ENCODE results near the gene NEURL1.
A peak's percentile ranks its signal among the peaks of the same experiment; 100 is the strongest.
"Not testable (repeated sequence)": the region's sequence is repeated elsewhere in the genome, so short reads cannot be mapped to it uniquely, and the experiment has no call there.

The NEURL1 gene

DNA sequence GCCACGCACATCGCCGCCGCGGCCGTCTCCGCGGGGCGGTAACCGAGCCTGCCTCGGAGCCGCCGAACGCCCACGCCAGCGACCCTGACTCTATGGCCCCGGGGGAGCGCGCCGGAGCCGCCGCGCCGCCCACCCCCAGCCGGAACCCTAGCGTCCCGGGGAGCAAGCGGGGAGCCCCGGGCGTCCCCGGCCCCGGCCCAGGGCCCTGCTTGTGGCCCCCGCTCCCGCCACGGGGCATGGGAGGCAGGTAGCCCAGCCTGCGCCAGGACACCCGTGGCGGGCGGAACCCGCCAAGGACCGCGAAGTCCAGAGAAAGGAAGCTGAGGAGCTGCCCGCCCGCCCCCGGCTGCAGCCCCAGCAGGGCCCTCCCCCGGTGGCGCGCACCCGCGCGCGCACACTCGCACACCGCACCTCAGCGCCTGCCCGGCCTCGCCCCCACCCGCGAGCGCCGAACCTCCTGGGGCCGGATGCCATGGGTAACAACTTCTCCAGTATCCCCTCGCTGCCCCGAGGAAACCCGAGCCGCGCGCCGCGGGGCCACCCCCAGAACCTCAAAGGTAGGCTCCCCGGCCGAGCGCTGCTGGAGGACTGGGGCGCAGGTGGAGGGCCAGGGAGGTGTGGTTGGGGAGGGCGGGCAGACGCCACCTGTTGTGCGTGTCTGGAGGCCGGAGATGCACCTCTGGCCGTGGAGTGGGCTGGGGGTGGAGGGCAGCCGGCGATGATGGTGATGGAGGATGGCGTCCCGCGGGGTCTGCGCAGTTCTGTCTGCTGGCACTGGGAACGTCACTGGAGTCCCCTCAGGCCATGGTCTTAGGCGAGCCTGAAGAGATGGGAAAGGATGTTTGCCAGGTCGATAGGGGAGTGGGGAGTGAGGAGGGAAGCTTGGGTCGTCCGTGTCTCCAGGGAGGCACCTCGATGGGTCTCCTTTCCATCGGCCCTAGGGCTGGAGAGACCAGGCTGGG lies 692 bp downstream of the NEURL1 start:
- DNase-seq, result peak in 1 of 2 experiments; percentile 42

DNA sequence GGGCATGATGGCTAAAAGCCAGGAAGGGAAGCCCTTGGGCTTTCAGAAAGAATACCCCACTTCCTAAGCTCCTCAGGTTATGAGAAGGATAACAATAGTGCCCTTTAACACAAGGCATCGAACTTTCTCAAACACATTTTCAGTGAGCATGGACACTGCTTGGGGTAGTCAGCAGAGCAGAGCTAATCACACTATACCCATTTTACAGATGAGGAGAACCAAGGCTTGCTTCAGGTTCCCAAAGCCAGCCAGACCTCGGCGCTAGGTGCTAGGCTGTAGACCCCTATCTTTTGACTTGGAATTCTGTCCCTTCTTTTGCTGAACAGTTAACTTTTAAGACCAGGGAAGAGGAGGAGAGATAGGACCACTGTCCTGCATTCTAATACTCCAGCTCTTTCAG lies 1.8 kb downstream of the NEURL1 start:
- DNase-seq, result no peak

DNA sequence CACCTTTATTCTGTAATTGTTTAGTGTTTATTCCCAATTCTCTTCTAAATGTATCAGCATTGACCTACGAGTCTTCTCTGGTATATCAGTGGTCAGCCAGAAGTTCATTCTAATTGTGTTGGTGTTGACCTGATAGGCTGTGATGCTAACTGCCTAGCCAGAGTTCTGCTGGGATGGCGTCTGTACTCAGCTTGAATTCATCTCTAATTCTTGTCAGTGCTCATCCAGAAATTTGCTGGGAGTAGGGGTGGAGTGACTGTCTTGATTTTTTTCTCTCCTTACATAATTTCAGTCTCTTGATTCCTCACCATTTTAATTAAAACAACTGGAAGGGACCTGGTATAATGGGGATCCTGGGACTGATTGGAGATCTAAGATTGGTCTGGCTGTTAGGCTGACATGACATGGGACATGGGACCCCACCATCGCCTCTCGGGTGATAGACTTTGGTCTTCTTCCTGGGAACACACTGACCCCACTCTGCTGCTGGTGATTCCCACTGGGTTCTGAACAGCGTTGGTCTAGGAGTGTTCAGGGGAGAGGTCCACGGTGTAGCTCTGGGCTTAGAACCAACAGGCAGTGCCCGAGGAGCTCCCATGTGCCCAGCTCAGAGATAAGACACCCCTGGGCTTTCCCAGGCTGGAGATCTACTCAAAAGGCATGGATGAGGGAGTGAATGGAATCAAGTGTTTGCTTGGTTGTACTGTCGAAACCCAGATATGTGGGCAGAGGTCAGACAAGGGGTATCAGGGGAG lies 3.8 kb downstream of the NEURL1 start:
- DNase-seq, result no peak

DNA sequence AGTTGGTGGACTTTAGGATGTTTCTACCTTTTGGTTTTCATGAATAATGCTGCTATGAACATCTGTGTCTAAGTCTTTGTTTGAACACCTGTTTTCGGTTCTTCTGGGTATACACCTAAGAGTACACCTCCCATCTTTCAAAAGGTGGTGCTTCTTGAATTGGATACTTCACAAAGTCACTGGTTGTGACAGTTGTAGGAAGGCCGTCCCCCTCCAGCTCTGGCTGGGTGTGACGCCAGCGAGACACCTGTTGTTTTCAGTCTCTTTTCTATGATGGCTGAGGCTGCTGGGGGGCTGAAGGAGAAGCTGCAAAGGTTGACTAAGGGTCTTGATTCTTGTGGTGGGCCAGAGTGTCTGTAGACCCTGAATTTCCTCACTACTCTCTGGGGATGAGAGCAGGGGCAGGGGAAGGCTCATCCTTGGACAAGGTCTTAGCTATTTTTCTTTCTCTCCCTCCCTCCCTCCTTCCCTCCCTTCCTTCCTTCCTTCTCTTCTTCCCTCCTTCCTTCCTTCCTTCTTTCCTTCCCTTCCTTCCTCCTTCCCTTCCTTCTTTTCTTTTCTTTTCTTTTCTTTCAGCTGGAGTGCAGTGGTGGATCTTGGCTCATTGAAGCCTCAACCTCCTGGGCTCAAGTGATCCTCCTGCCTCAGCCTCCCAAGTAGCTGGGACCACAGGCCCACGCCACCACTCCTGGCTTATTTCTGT lies 5.6 kb downstream of the NEURL1 start:
- no peak for DNase-seq

DNA sequence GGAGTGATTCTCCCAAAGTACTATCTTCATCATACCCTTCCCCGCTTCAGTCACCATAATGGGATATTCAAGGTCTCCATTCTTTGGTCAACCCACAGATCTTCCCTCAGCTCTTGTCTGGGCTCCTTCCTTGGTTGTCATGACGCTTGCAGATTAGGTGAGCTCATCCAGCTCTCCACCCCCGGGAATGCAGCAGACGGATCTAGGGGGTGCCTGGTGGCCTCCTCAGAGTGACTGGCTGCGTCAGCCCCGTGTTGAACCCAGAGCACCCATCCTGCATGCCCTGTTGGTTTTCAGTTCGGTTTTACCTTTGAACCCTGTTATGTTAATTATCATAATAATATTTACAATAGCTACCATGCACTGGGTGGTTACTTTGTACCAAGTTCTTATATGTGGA lies 6.4 kb downstream of the NEURL1 start:
- DNase-seq, result no peak

DNA sequence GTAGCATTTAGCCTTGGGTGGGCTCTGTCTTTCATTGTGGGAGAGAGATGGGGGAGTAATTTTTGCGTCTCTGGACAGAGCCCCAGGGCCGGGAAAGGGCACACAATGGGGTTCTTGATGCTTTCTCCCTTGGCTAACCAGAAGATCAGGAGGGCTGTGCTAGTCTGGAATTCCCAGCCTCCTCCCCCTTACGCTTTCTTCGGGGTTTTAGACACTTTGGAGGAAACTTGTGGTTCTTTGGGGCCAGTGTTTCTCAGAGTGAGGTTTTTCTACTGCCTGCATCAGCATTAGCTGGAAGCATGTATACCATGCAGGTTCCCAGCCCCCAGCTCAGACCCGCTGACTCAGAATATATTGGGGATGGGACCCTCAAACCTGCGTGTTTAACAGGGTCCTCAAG lies 7.0 kb downstream of the NEURL1 start:
- no peak for DNase-seq

DNA sequence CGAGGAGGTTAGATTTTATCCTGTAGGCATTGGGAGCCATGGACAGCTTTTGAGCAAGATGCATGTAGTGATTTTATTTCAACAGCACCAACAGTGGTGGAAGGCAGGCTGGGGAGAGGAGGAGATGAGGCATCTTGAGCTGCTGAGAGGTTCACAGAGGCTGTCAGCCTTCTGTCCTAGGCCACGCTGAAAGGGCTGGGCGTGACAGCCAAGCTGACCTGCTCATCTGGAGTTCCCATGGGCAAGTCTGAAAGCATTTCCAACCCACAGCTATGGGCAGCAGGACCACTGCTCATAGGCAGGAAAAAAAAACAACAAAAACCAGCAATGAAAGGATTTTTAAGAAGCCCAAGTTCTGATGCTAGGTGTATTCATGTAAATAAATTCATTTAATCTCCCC lies 7.7 kb downstream of the NEURL1 start:
- DNase-seq, result no peak

DNA sequence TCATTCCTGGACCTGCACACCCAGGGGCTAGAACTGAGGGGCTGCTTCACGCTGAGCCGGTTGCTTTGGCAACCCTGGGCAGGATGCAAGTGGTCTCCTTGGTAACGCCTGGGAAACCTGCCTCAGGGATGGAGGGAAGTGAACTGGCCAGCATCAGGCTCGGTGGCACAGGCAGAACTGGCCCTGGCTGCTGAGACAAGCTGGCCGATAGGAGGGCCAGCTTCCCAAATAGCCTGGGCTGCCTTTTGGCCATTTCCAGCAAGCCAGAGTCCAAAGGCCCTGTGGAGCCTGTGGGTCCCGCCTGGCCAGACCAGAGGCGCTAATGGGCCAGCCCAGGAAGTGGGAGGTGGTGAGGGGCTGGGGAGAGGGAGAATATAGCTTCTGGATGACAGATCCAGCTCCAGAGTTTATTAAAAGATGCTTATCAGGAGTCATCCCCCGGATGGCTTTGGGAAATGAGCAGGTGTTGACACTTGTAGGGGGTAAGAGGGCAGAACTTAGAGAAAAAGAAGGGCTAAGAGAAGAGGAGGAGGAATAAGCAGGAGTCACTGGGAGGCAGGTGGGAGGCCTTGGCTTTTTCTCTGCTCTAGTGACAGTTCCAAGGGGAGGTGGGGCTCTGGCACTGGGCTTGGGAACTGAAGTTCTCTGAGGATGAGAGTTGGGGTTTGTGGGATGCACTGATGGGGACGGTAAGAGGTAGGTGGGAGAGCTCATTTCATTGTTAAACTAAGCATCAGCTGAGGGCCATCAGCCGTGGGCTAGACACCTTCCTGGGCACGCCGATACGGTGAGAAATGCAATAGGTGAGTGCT lies 9.6 kb downstream of the NEURL1 start:
- no peak for DNase-seq

DNA sequence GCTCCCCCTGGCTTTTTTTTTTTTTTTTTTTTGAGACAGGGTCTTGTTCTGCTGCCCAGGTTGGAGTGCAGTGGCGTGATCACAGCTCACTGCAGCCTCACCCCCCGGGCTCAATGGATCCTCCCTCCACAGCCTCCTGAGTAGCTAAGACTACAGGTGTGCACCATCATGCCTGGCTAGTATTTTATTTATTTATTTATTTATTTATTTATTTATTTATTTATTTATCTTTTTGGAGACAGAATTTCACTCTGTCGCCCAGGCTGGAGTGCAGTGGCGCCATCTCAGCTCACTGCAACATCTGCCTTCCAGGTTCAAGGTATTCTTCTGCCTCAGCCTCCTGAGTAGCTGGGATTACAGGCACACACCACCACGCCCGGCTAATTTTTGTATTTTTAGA lies 10.3 kb downstream of the NEURL1 start:
- DNase-seq, result not testable (repeated sequence)

DNA sequence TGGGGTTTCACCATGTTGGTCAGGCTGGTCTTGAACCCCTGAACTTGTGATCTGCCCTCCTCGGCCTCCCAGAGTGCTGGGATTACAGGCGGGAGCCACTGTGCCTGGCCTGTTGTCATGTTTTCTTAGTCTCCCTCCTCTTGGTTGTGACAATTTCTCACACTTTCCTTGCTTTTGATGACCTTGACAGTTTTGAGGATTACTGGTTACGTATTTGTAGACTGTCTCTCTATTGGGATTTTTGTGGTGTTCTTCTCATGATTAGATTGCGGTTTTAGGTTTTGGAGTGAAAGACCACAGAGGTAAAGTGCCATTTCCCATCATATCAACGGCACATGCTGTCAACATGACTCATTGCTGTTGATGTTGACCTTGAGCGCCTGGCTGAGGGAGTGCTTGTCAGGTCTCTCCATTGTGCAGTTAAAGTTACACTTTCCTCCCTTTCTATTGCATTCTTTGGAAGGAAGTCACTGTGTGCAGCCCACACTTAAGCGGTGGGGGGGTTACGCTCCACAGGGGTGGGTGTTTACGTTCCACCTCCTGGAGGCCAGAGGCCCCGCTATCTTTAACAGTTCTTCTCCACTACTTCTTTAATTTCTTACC lies 10.8 kb downstream of the NEURL1 start:
- DNase-seq, result peak; percentile 55 to 56

DNA sequence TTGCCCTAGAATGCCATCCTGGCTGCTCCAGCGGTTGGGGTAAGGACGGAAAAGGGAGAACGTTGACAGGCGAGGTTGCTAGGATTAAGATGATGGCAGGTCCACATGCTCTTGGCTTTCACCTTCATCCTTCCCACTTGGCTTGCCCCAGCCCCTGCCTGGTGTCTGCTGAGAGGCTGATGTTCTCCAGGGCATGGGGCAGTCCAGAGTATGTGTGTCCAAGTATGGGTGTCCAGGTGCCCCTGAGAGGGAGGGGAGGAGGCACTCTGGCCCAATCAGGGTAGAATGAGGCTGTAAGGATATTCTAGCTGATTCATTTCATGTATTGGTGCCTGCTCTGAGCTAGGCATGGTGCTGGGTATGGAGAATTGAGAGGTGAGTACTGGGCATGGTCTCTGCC lies 12.6 kb downstream of the NEURL1 start:
- DNase-seq, result peak in 1 of 2 experiments; percentile 22

DNA sequence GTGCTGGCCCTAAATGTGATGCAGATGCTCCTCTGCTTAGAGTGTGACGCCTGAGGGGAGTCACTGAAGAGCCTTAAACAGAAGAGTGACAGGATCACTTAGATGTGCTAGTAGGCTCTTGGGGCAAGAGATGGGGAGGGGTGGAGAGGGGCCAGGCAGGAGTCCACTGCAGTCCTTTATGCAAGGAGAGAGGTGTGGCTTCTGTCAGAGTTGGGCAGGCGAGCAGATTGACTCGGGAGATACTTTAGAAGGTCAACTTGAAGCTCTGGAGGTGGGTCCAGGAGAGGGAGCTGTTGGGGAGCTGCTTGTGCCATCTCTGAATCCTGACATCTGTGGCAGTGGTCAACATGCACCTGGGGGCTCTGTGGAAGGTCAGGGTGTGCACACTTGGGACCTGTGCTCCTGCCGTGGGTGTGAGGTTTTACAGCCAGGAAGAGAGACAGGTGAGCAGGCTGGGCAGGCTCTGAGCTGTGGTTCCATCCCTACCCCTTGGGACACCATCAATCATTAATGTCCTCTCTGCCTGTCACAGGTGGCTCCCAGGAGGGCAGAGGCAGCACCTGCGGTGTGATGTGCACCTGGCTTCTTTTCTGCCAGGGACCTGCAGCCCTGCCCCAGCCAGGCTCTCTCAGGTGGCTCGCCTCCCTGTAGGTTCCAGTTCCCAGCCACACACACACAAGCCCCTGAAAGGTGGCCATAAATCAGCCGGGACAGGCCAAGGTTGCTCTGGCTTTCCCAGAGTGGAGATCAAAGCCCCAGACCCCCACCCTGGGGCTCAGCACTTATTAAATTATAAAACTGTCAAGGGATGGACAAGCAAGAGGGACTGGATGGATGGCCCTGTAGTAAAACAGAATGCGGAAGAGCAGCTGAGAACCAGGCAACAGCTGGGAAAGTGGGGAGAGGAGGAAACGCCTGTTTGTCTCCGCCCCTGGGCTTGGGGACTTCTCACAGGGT lies 14.0 kb downstream of the NEURL1 start:
- peak in 1 of 2 experiments; percentile 15 for DNase-seq

DNA sequence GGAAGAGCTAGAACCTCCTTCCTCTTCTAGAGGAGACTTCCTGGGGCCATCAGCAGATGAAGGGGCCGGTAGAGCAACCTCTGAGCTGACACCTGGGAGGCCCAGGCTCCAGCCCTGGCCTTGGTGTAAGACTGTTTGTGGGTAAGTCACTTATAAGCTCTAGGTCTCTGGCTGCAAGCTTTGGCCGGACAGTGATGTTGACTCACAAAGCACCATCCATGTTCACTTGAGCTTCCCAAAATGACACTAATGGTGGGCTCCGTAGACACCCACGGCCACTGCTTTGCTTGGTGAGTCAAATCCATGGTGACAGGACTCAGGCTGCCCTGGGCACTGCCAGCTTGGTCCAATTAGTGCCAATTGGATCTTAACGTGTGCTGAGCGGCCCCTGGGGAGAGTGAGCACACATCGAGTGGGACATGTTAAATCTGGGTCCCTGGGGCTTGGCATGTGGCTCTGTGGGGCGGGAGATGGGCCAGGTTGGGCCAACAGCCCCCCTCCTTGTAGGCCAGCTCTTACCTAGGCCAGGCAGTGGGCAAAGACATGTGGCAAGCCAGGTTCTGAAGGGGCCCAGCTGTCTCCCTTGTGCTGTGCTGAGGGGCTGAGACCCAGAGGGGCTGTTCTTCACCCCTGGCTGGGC lies 16.7 kb downstream of the NEURL1 start:
- DNase-seq, result no peak

DNA sequence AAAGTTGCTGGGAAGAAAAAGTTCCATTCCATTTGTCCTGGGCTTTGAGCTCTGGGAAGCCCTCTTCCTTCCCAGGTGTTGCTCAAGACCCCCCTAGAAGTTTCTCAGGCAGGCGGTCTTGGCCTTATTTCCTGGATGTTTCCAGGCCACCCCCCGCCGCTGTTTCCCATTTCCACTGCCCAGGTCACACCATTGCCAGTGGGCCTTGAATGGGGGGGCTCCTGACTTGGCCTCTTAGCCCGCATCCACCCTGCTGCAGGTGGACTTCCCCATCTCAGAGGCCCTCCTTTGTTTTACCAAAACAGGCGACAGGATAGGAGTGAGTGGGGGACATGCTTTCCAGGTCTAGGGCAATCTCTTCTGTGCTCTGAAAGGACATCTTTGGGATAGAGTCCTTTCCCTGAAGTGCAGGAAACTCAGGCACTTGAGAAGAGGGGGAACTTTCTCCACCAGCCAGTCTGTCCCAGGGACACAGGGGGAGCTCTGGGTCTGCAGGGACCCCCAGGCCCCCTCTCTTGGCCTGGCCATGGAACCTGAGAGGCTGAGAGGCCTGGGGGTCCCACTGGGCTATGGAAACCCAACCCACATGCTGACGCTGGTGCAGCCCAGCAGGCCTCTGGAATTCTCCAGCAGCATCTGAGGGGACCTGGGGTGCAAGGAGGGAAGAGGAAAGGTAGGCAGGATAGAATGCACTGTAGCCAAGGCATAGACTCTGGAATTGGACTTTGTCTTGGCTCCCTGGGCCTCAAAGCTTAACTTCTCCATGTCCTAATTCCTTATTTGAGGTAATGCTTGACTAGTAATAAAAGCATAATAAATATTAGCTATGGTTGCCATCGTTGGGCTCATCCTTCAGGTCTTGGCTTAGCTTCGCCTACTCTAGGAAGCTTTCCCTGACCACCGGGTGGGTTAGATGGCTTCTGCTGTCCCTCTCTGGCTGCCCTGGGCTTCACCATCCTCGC lies 17.6 kb downstream of the NEURL1 start:
- DNase-seq, result no peak

DNA sequence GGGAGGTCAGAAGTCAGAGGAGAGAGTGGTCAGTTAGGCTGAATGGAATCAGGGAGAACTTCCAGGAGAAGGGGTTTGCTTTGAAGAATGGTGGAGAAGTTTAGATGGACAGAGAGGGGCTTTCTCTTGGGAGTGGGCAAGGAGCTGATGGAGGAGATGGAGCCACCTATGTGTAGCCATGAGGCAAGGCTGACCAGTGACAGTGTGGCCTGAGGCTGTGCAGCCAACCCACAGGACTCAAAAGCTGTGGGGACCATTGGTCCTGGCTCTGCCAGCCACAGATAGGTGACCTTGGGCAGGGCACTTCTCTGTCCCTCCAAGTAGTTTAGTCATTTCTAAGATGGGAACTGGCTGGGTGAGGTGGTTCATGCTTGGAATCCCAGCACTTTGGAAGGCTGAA lies 18.7 kb downstream of the NEURL1 start:
- no peak for DNase-seq

DNA sequence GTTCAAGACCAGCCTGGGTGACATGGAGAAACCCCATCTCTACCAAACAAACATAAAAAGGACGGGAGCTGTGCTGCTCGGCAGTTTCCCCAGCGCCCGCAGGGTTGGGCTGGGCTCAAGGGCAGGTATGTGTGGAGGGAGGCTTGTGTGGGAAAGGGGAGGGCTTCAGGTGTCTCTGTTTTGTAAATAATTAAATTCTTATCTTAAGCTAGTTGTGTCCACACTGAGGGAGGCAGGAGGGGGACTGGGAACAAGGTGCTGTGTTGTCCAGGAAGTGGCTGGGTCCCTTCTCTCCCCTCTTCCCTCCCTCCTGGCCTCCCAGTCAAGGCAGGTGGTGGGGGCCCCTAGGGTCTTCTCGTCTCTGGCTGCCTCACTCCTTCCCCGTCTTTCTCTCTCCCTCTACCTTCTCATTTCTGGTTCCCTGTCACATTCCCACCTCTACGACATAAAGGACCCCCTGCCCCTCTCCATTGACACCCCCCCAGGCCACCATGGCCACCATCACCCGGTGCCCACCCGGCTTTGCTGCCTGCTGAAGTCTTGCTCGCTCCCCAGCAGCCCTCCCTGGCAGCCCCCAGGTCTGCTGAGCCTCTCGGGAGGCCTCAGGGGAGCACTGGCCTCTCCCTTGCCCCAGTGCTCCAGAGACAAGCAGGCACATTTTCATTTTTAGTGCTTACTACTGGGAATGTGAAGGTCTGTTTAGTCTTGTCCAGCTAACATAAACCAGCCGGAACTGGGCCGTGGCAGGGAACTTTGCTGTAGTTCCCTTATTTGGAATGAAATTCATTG lies 19.3 kb downstream of the NEURL1 start:
- no peak for DNase-seq

DNA sequence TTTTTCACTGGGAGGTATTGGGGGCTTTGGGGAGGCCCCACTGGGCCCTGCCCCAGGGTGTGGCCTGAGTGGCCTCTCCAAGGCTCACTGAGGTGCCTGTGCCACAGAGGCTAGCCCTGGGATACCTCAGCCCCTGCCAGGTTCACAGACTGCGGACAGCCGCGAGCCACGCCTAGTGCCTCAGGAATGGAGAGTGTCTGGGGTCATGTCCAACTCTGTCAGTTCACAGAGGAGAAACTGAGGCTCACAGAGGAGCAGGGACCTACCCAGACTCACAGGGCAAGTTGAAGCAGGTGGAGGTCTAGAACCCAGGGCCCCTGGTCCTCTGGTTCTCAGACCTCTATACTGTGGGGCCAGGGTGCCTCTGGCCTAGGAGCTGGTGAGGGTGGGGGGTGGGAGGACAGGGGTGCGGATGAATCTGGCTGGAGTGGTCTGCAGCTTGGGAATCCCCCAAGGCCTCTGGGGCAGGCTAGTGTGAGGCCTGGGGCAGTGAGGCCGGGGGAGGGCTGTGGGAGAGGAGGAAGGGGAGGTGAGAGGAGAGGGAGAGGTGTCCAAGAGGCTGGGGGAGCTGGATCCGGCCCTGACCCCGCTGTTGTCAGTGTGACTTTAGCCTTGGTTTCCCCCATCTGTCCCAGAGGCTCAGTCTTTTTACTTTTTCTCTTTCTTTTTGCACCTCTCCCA lies 20.0 kb downstream of the NEURL1 start:
- no peak for DNase-seq

DNA sequence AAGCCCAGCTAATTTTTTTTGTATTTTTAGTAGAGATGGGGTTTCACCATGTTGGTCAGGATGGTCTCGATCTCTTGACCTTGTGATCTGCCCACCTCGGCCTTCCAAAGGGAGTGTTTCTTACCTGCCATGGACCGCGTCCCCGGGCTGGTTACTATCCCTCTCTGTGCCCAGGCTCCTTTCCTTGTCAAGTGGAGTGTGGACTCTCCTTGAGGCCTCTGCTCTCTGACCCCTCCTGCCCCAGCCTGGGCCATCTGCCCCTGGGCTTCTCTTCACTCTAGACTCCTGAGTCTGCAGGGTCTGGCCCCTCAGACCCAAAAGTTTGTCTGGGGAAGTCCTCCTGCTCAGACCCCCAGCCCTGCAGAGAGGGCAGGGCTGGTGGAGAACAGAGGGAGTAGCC lies 20.7 kb downstream of the NEURL1 start:
- DNase-seq, result peak in 1 of 2 experiments; percentile 12
